ENCODE results near the gene GIGYF1. TPM values are rescaled to one million over a fixed set of nuclear protein-coding genes. Genes with fewer than 3 reads are reported as not detected.
"Not testable (repeated sequence)": the region's sequence is repeated elsewhere in the genome, so short reads cannot be mapped to it uniquely, and the experiment has no call there.

The GIGYF1 gene
- total RNA-seq: 10 to 100 TPM; 13.2 to 26.1 TPM
- 10 to 100 TPM; 41.7 to 53.7 TPM for polyA plus RNA-seq (ENCODE audit: insufficient read length in 2 of 2)
- long read RNA-seq, donor 1: 0 reads
- long read RNA-seq, donor 2, partial matches to known transcripts: 21 of 21 reads
- long read RNA-seq, donor 2, other reads (novel, unspliced or antisense): 0 of 21 reads
- long read RNA-seq, donor 3: 0 reads
- long read RNA-seq, donor 4, partial matches to known transcripts: 196 of 196 reads
- long read RNA-seq, donor 4, other reads (novel, unspliced or antisense): 0 of 196 reads

DNA sequence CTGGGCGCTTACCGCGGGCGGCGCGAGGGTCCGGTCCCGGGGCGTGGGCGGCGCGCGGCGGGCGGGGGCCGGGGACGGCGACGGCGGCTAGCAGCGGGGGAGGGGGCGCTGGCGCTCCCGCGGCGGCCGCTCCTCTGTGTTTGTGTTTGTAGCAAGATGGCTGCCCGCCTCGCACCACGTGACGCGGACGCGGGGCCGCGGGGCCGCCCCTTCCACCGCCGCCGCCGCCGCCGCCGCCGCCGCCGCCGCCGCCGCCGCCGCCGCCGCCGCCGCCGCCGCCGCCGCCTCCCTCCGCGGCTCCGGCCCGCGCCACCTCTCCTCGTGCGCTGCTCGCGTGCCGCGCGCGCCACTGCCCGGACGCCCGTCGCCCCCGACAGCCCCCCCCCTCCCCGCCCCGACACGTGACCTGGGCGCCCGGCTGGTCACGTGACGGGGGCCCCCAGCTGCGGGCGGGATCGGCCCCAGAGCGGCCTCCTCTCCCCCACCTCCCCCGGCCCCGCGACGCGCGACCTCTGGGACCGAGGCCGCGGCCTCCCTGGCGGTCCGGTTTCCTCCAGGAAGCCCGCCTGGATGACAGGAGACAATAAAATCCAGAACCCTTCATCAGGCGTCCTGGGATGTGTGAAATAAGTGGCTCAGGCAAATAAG is at the start of gene GIGYF1:
GIGYF1 (minus strand) TSS at position 153 of the 648 bp plus-strand sequence. CDS start 6,012 bp downstream, outside the sequence.
- under 1% methylated on average over 49 of the region's 102 CpGs for WGBS (ENCODE audit: insufficient coverage)
- Histone ChIP-seq H3K27ac (ENCODE audit: low read depth, low read length) (peak within 1 kb of the TSS; percentile 52), H3K36me3 (ENCODE audit: control insufficient read depth, insufficient read depth, low read length) (peaks cover 19% of the 10 kb centered on the region), H3K27me3 (ENCODE audit: control insufficient read depth, insufficient read depth, low read length) (no peaks in the 10 kb centered on the region), H3K4me1 (ENCODE audit: control insufficient read depth, insufficient read depth, low read length) (peaks cover 49% of the 10 kb centered on the region), H3K4me3 (ENCODE audit: low read depth, low read length) (peak within 1 kb of the TSS; percentile 56), H3K9me3 (ENCODE audit: control insufficient read depth, insufficient read depth, low read length) (no peaks in the 10 kb centered on the region)
- peak in 2 of 6 donors; percentile 86 to 89 for DNase-seq (ENCODE audit: low read depth in 4 of 6, low spot score in 6 of 6)

DNA sequence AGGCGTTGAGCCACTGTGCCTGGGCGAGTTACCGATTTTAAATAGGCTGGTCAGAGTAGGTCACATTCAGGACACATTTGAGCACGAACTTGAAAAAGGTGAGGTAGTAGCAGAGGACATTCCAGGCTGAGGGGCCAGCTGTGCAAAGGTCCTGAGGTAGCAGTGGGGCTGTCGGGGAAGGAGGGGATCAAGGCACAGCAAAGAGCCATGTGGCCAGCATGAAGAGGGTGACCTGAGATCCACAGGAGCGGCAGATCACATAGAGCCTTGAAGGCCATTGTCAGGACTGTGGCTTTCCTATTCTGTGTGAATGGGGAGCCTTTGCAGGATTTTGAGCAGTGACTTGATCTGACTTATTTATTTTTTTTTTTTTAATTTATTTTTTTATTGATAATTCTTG is 45.9 kb upstream of the GIGYF1 start:
- no peak overlapping the region for H3K4me3 ChIP-seq (ENCODE audit: low read depth, low read length)
- no peaks in the 10 kb centered on the region for H3K9me3 ChIP-seq (ENCODE audit: control insufficient read depth, insufficient read depth, low read length)
- 98% methylated on average over 6 of the region's 6 CpGs for WGBS (ENCODE audit: insufficient coverage)
- DNase-seq (ENCODE audit: low read depth in 4 of 6, low spot score in 6 of 6): no peak
- no peak overlapping the region for H3K27ac ChIP-seq (ENCODE audit: low read depth, low read length)
- H3K4me1 ChIP-seq (ENCODE audit: control insufficient read depth, insufficient read depth, low read length): no peaks in the 10 kb centered on the region
- no peaks in the 10 kb centered on the region for H3K27me3 ChIP-seq (ENCODE audit: control insufficient read depth, insufficient read depth, low read length)
- H3K36me3 ChIP-seq (ENCODE audit: control insufficient read depth, insufficient read depth, low read length): no peaks in the 10 kb centered on the region

DNA sequence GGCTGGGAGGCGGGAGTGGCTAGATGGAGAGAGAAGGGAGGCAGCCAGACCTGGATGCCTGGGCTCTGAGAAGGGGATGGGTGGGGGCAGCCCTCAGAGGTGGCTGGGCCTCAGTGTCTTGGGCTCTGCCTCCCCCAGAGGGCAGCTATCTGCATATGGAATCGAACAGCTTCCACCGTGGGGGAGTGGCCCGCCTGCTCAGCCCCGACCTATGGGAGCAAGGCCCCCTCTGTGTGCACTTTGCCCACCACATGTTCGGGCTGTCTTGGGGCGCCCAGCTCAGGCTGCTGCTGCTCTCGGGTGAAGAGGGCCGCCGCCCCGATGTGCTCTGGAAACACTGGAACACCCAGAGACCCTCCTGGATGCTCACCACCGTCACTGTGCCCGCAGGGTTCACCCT is 42.6 kb upstream of the GIGYF1 start:
- no peak overlapping the region for H3K4me3 ChIP-seq (ENCODE audit: low read depth, low read length)
- DNase-seq (ENCODE audit: low read depth in 4 of 6, low spot score in 6 of 6): no peak
- WGBS (ENCODE audit: insufficient coverage): 71% methylated on average over 13 of the region's 13 CpGs
- no peak overlapping the region for H3K27ac ChIP-seq (ENCODE audit: low read depth, low read length)
- no peaks in the 10 kb centered on the region for H3K9me3 ChIP-seq (ENCODE audit: control insufficient read depth, insufficient read depth, low read length)
- H3K27me3 ChIP-seq (ENCODE audit: control insufficient read depth, insufficient read depth, low read length): no peaks in the 10 kb centered on the region
- no peaks in the 10 kb centered on the region for H3K36me3 ChIP-seq (ENCODE audit: control insufficient read depth, insufficient read depth, low read length)
- no peaks in the 10 kb centered on the region for H3K4me1 ChIP-seq (ENCODE audit: control insufficient read depth, insufficient read depth, low read length)

DNA sequence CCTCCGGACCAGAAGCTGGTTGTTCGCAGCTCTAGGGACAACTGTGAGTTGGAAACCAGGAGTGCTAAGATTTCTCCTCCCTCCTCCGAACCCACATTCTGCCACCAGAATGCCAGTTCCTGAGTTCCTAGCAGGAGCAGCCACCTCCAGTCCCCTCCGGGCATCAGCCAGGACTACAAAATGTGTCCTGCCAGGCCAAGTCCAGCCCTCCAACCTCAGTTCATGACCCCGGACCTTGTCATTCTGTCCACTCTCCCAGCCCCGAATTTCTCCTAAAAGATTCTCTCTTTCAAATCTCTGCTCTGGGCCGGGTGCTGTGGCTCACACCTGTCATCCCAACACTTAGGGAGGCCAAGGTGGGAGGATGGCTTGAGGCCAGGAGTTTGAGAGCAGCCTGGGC is 41.7 kb upstream of the GIGYF1 start:
- no peak for DNase-seq (ENCODE audit: low read depth in 4 of 6, low spot score in 6 of 6)
- Histone ChIP-seq H3K4me3 (ENCODE audit: low read depth, low read length) (no peak overlapping the region), H3K27me3 (ENCODE audit: control insufficient read depth, insufficient read depth, low read length) (no peaks in the 10 kb centered on the region), H3K4me1 (ENCODE audit: control insufficient read depth, insufficient read depth, low read length) (no peaks in the 10 kb centered on the region), H3K9me3 (ENCODE audit: control insufficient read depth, insufficient read depth, low read length) (no peaks in the 10 kb centered on the region), H3K27ac (ENCODE audit: low read depth, low read length) (no peak overlapping the region), H3K36me3 (ENCODE audit: control insufficient read depth, insufficient read depth, low read length) (no peaks in the 10 kb centered on the region)
- WGBS (ENCODE audit: insufficient coverage): 90% methylated on average over 2 of the region's 7 CpGs

- no peak overlapping the region for H3K4me3 ChIP-seq (ENCODE audit: low read depth, low read length)
- no peaks in the 10 kb centered on the region for H3K4me1 ChIP-seq (ENCODE audit: control insufficient read depth, insufficient read depth, low read length)
- no peaks in the 10 kb centered on the region for H3K27me3 ChIP-seq (ENCODE audit: control insufficient read depth, insufficient read depth, low read length)
- no peaks in the 10 kb centered on the region for H3K36me3 ChIP-seq (ENCODE audit: control insufficient read depth, insufficient read depth, low read length)
- H3K9me3 ChIP-seq (ENCODE audit: control insufficient read depth, insufficient read depth, low read length): no peaks in the 10 kb centered on the region
- H3K27ac ChIP-seq (ENCODE audit: low read depth, low read length): no peak overlapping the region
- 88% methylated on average over 8 of the region's 11 CpGs for WGBS (ENCODE audit: insufficient coverage)
- no peak for DNase-seq (ENCODE audit: low read depth in 4 of 6, low spot score in 6 of 6)
Observed at GRCh38 chr7:100731937-100732636, 38.0 kb upstream of the GIGYF1 start.

- Histone ChIP-seq H3K36me3 (ENCODE audit: control insufficient read depth, insufficient read depth, low read length) (no peaks in the 10 kb centered on the region), H3K9me3 (ENCODE audit: control insufficient read depth, insufficient read depth, low read length) (no peaks in the 10 kb centered on the region), H3K4me3 (ENCODE audit: low read depth, low read length) (no peak overlapping the region), H3K27me3 (ENCODE audit: control insufficient read depth, insufficient read depth, low read length) (no peaks in the 10 kb centered on the region), H3K27ac (ENCODE audit: low read depth, low read length) (no peak overlapping the region), H3K4me1 (ENCODE audit: control insufficient read depth, insufficient read depth, low read length) (no peaks in the 10 kb centered on the region)
- 23% methylated on average over 3 of the region's 3 CpGs for WGBS (ENCODE audit: insufficient coverage)
- no peak for DNase-seq (ENCODE audit: low read depth in 4 of 6, low spot score in 6 of 6)
Observed at GRCh38 chr7:100730136-100730800, 36.2 kb upstream of the GIGYF1 start.

GRCh38 chr7:100728196-100728595 is 34.1 kb upstream of the GIGYF1 start:
- no peaks in the 10 kb centered on the region for H3K36me3 ChIP-seq (ENCODE audit: control insufficient read depth, insufficient read depth, low read length)
- 68% methylated on average over 4 of the region's 8 CpGs for WGBS (ENCODE audit: insufficient coverage)

GRCh38 chr7:100726996-100727761 is 33.1 kb upstream of the GIGYF1 start:
- Histone ChIP-seq H3K4me1 (ENCODE audit: control insufficient read depth, insufficient read depth, low read length) (no peaks in the 10 kb centered on the region), H3K27ac (ENCODE audit: low read depth, low read length) (no peak overlapping the region), H3K4me3 (ENCODE audit: low read depth, low read length) (no peak overlapping the region), H3K9me3 (ENCODE audit: control insufficient read depth, insufficient read depth, low read length) (no peaks in the 10 kb centered on the region), H3K36me3 (ENCODE audit: control insufficient read depth, insufficient read depth, low read length) (no peaks in the 10 kb centered on the region), H3K27me3 (ENCODE audit: control insufficient read depth, insufficient read depth, low read length) (peaks cover 5% of the 10 kb centered on the region)
- WGBS (ENCODE audit: insufficient coverage): 69% methylated on average over 10 of the region's 12 CpGs
- DNase-seq (ENCODE audit: low read depth in 4 of 6, low spot score in 6 of 6): no peak

More at GRCh38 chr7:100728196-100728595, 34.1 kb upstream of the GIGYF1 start:
- no peaks in the 10 kb centered on the region for H3K27me3 ChIP-seq (ENCODE audit: control insufficient read depth, insufficient read depth, low read length)
- H3K4me1 ChIP-seq (ENCODE audit: control insufficient read depth, insufficient read depth, low read length): no peaks in the 10 kb centered on the region
- no peak overlapping the region for H3K27ac ChIP-seq (ENCODE audit: low read depth, low read length)
- no peak overlapping the region for H3K4me3 ChIP-seq (ENCODE audit: low read depth, low read length)
- H3K9me3 ChIP-seq (ENCODE audit: control insufficient read depth, insufficient read depth, low read length): no peaks in the 10 kb centered on the region
- no peak for DNase-seq (ENCODE audit: low read depth in 4 of 6, low spot score in 6 of 6)

DNA sequence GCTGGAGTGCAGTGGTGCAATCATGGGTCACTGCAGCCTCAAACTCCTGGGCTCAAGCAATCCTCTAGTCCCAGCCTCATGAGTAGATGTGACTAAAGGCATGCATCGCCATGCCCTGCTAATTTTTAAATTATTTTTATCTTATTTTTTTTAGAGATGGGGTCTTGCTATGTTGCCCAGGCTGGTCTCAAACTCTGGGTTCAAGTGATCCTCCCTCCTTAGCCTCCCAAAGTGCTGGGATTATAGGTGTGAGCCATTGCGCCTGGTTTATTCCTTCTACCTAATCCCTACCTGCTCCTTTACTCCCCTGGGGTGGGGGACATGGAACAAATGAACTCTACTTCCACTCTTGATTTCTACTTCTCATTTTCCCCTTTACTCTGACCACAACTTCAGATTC is 30.3 kb upstream of the GIGYF1 start:
- not testable (repeated sequence) for H3K36me3 ChIP-seq (ENCODE audit: control insufficient read depth, insufficient read depth, low read length); H3K9me3 ChIP-seq (ENCODE audit: control insufficient read depth, insufficient read depth, low read length); H3K27ac ChIP-seq (ENCODE audit: low read depth, low read length); DNase-seq (ENCODE audit: low read depth in 4 of 6, low spot score in 6 of 6); H3K4me1 ChIP-seq (ENCODE audit: control insufficient read depth, insufficient read depth, low read length); H3K4me3 ChIP-seq (ENCODE audit: low read depth, low read length)
- H3K27me3 ChIP-seq (ENCODE audit: control insufficient read depth, insufficient read depth, low read length): peaks cover 32% of the 10 kb centered on the region
- no CpG with 5 or more reads among the region's 2 CpGs for WGBS (ENCODE audit: insufficient coverage)
